PFSK-1 (cell line): Measurements from ENCODE around the gene CFAP73.

Experiments
- FOXP2 ChIP-seq: optimal IDR thresholded peaks from 2 replicates; pipeline ENCODE3; 2011; ENCODE audit warnings: borderline replicate concordance, control low read depth, inconsistent platforms; ENCODE audit not compliant: insufficient read depth; ENCODE audit errors: extremely low read length, extremely low read depth
- POLR2AphosphoS5 ChIP-seq: IDR thresholded peaks from 2 replicates; pipeline ENCODE4 v1.6.1; 2012; ENCODE audit warnings: low read depth, mild to moderate bottlenecking, control low read depth, low read length, moderate library complexity
- REST ChIP-seq, 2 experiments: IDR thresholded peaks; 2 replicates each; pipeline versions ENCODE4 v1.6.1 to v1.8.0; 2011 to 2012; ENCODE audit warnings: low read depth in 2 of 2, low read length in 2 of 2, control low read depth in 1 of 2, inconsistent platforms in 1 of 2, mild to moderate bottlenecking in 1 of 2, moderate library complexity in 1 of 2; ENCODE audit not compliant: insufficient read depth in 1 of 2
- SIN3A ChIP-seq: IDR thresholded peaks from 2 replicates; pipeline ENCODE4 v1.6.1; 2012; ENCODE audit warnings: mild to moderate bottlenecking, low read length, moderate library complexity, borderline replicate concordance; ENCODE audit not compliant: insufficient read depth
- TAF1 ChIP-seq: IDR thresholded peaks from 2 replicates; pipeline ENCODE4 v1.6.1; 2012; ENCODE audit warnings: low read length, control low read depth, borderline replicate concordance; ENCODE audit not compliant: insufficient read depth

- no peak for TF ChIP-seq POLR2AphosphoS5
- TF ChIP-seq REST (IDR thresholded peaks at IDR 0.05; ENCODE audit: insufficient read depth in 1 of 2, low read depth in 2 of 2, low read length in 2 of 2): no peak
- TF ChIP-seq TAF1: no peak
- TF ChIP-seq FOXP2: no peak
- TF ChIP-seq SIN3A: no peak
These were observed 15.5 kb upstream of the CFAP73 start for GRCh38 chr12:113134071-113134470.
